Measurements from ENCODE around the gene PRRC2C. TPM values are rescaled to one million over a fixed set of nuclear protein-coding genes. Genes with fewer than 3 reads are reported as not detected.

Gene PRRC2C
- total and polyA plus RNA-seq, 2 of the 4 experiments (the other 2 are of a cell fraction), result 54.0 to 58.3 TPM

- Histone ChIP-seq H3K79me1 (ENCODE audit: low read depth in 1 of 2, low read length in 2 of 2) (no peaks in the 10 kb centered on the region), H3K27ac (ENCODE audit: insufficient read depth, low read length) (no peak overlapping the region), H2AK9ac (replicated peaks; ENCODE audit: low read depth, low read length, poor library complexity) (no peak overlapping the region), H4K91ac (ENCODE audit: insufficient read depth, low read depth, low read length) (no peak overlapping the region), H3K4me3 (ENCODE audit: insufficient read depth, low read depth, low read length) (no peak overlapping the region), H3K4ac (ENCODE audit: low read depth, low read length) (no peak overlapping the region), H4K5ac (ENCODE audit: low read depth, low read length) (no peak overlapping the region), H3K36me3 (ENCODE audit: control insufficient read depth, insufficient read depth, low read length) (no peaks in the 10 kb centered on the region), H3K9me3 (ENCODE audit: control insufficient read depth, insufficient read depth, low read length) (no peaks in the 10 kb centered on the region), H2BK20ac (ENCODE audit: low read depth, low read length) (no peak overlapping the region), H4K20me1 (ENCODE audit: insufficient read depth, low read length) (no peaks in the 10 kb centered on the region), H3K56ac (ENCODE audit: extremely low read depth, insufficient read depth, low read length) (no peak overlapping the region), H3K27me3 (ENCODE audit: control insufficient read depth, insufficient read depth, low read length) (peaks cover 6% of the 10 kb centered on the region; the same call in 1 of the 2 replicates), H2BK5ac (ENCODE audit: low read depth, low read length, poor library complexity, severe bottlenecking) (no peak overlapping the region), H3K4me1 (ENCODE audit: control insufficient read depth, insufficient read depth, low read length) (no peaks in the 10 kb centered on the region), H3K9me1 (ENCODE audit: insufficient read depth, low read length) (no peaks in the 10 kb centered on the region), H2AFZ (replicated peaks; ENCODE audit: low read length, poor library complexity) (no peak overlapping the region), H3K23ac (ENCODE audit: low read depth, low read length) (no peak overlapping the region), H2BK15ac (ENCODE audit: low read depth, low read length) (no peak overlapping the region), H2AK5ac (ENCODE audit: low read depth, low read length) (no peak overlapping the region), H3K9ac (ENCODE audit: low read depth, low read length) (no peak overlapping the region), H3K18ac (ENCODE audit: low read depth, low read length) (no peak overlapping the region), H3K14ac (replicated peaks; ENCODE audit: low read depth, low read length) (no peak overlapping the region), H3K4me2 (ENCODE audit: low read depth, low read length) (no peak overlapping the region), H2BK120ac (ENCODE audit: low read depth, low read length) (no peak overlapping the region), H4K8ac (ENCODE audit: low read depth in 2 of 2, low read length in 2 of 2) (no peak overlapping the region)
- no CpG with 5 or more reads among the region's 4 CpGs for WGBS, 2 experiments (ENCODE audit: extremely low coverage in 2 of 2, insufficient read length in 1 of 2)
- dilution Hi-C loops (cut with HindIII; ENCODE audit: low sequenced_read_pairs, unreplicated experiment) (no loop called here), intact Hi-C loops (cut with micrococcal nuclease) (no loop called here), in situ Hi-C loops (cut with MboI; ENCODE audit: low sequenced_read_pairs) (loop anchor here (10.0 kb wide), 1 partner anchor 343 kb away; no protein-coding TSS in a partner anchor)
- no peak for DNase-seq
- POLR2A ChIA-PET (ENCODE audit: unreplicated experiment), result no interaction called here
- no peak for TF ChIP-seq BHLHE40 (IDR thresholded peaks at IDR 0.05; ENCODE audit: low read depth, low read length)
- TF ChIP-seq ELK1 (IDR thresholded peaks at IDR 0.05; ENCODE audit: borderline replicate concordance, low read depth, low read length), result no peak
- no TSS peak for BruUV-seq (replicated peaks)
- ATAC-seq (ENCODE audit: low read depth), result no peak
- CTCF ChIA-PET, result interaction anchor here (0.7 to 1.0 kb wide), 3 partner anchors 10 to 343 kb away, joined by 3 to 7 read pairs (median 3); no protein-coding TSS in a partner anchor
Measured at GRCh38 chr1:171642197-171642596, 156.9 kb downstream of the PRRC2C start.

Small RNA genes within 50 kb of the gene (microRNA-seq; reads per million reads assigned to microRNA genes)
- gene CYCSP53 (ENCODE audit: insufficient read depth, insufficient read length), result not detected

Small RNA genes within 50 kb of the gene (small RNA-seq; reads per million reads assigned to genes)
- 0 reads per million in 5 experiments for gene CYCSP53

Other genes with a start within 250 kb of the PRRC2C start
- not detected in 2 replicates for gene FMO1, start 237.0 kb upstream of the PRRC2C start, total RNA-seq (2012; rRNA removed)
- not detected in 2 replicates for gene FMO1, start 237.0 kb upstream of the PRRC2C start, polyA plus RNA-seq (2012; rRNA removed)
- 0.36 and 0.56 TPM in 2 replicates for gene FMO4, start 171.3 kb upstream of the PRRC2C start, total RNA-seq (2012; rRNA removed)
- gene FMO4, start 171.3 kb upstream of the PRRC2C start, polyA plus RNA-seq (2012; rRNA removed), result 0.37 and 0.55 TPM in 2 replicates
- gene MYOCOS, start 136.7 kb downstream of the PRRC2C start, total RNA-seq (2012; rRNA removed), result not detected in 2 replicates
- not detected in 2 replicates for gene MYOCOS, start 136.7 kb downstream of the PRRC2C start, polyA plus RNA-seq (2012; rRNA removed)
- gene MYOC, start 167.2 kb downstream of the PRRC2C start, total RNA-seq (2012; rRNA removed), result not detected in 2 replicates
- not detected in 2 replicates for gene MYOC, start 167.2 kb downstream of the PRRC2C start, polyA plus RNA-seq (2012; rRNA removed)

All from IMR-90 (cell line).